Prostate gland (tissue), 2 donors: ENCODE measurements around the gene GLTP. TPM values are rescaled to one million over a fixed set of nuclear protein-coding genes. Genes with fewer than 3 reads are reported as not detected.

ENCODE experiments used
- DNase-seq: peaks from one replicate; pipeline ENCODE4 v3.0.0-alpha.2; 2019; ENCODE audit warnings: low spot score
- H3K27ac ChIP-seq, 2 donors: fragments of 200-600 bp; sonication (generic); 2 replicates each; pipeline ENCODE4 v1.5.1; 2017 to 2019
- H3K27me3 ChIP-seq: fragments of 200-600 bp; sonication (generic); replicated peaks from 2 replicates; pipeline ENCODE4 v1.5.1; 2019; ENCODE audit not compliant: insufficient read depth
- H3K36me3 ChIP-seq, 2 donors: fragments of 200-600 bp; sonication (generic); 1 replicate in 1 of 2; 2 replicates in 1 of 2; pipeline versions ENCODE4 v1.5.1 to v1.8.1; 2017 to 2019
- H3K4me1 ChIP-seq: fragments of 200-600 bp; sonication (generic); replicated peaks from 2 replicates; pipeline ENCODE4 v1.5.1; 2019
- H3K4me3 ChIP-seq, 2 donors: fragments of 200-600 bp; sonication (generic); 2 replicates each; pipeline ENCODE4 v1.5.1; 2017 to 2019
- H3K9me3 ChIP-seq: fragments of 200-600 bp; sonication (generic); 2 replicates; pipeline ENCODE4 v1.5.1; 2017
- POLR2A ChIP-seq: fragments of 450-650 bp; IDR thresholded peaks from one replicate; pipeline ENCODE4 v1.6.1; 2016; ENCODE audit warnings: antibody characterized with exemption, mild to moderate bottlenecking
- POLR2AphosphoS5 ChIP-seq: sonication (generic); formaldehyde crosslinking; IDR thresholded peaks from one replicate; pipeline ENCODE4 v1.6.1; 2017; ENCODE audit warnings: antibody characterized with exemption
- WGBS: methylation state at CpG from one replicate; pipeline ENCODE4 v1.1.5; 2018; 5-methylcytosine and 5-hydroxymethylcytosine counted together
- intact Hi-C: fragments of 100-400 bp; cut with DNase I; formaldehyde crosslinking; loops from one replicate; pipeline ENCODE4 v1.14.2; 2022
- total RNA-seq, 2 donors: library from RNA; depleted of rRNA; stranded (reverse); fragments of >200 nt; gene quantifications; one replicate each; pipeline ENCODE4 v1.1.0, GENCODE V29; 2016
- TF ChIP-seq, protein P1 (sequence below), 4 experiments: fragments of 200-600 bp in 2 of 4; fragments of 450-650 bp in 2 of 4; sonication (generic) in 2 of 4; IDR thresholded peaks; 1 replicate in 3 of 4; 2 replicates in 1 of 4; pipeline ENCODE4 v1.5.1; 2016 to 2019; ENCODE audit warnings: antibody characterized with exemption in 4 of 4, mild to moderate bottlenecking in 2 of 4, moderate library complexity in 2 of 4

GLTP gene
- total RNA-seq, 2 donors from 2014 or later: 67.2 to 87.1 TPM

DNA sequence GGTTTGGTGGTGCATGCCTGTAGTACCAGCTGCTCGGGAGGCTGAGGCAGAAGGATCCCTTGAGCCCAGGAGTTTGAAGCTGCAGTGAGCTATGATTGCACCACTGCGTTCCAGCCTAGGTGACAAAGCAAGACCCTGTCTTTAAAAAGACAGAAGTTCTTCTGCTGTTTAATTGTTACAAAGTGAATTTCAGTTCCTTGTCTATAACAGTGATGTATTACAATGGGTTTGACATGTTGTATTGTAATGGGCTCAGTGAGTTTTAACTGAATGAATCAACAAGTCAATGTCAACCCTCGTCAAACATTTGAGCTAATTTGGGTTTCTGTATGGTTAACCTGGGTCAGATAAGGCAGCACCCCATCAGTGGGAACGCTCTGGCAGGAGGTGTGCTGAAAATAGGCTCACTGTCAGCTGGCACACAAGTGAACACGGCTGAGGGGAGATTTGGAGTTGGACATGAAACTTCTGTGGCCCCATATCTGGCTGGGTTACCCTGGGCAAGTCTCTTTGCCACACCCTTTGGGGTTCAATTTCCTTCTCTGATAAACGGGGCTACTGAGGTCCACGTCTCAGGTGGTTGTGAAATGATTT, 33.1 kb downstream of the GLTP start:
- Histone ChIP-seq H3K4me3 (no peak overlapping the region), H3K36me3 (no peaks in the 10 kb centered on the region), H3K9me3 (no peaks in the 10 kb centered on the region), H3K27ac (no peak overlapping the region), H3K4me1 (no peaks in the 10 kb centered on the region), H3K27me3 (no peaks in the 10 kb centered on the region)
- 54% methylated on average over 7 of the region's 7 CpGs for WGBS
- no peak for DNase-seq
- no peak for TF ChIP-seq POLR2A
- TF ChIP-seq, protein P1, sequence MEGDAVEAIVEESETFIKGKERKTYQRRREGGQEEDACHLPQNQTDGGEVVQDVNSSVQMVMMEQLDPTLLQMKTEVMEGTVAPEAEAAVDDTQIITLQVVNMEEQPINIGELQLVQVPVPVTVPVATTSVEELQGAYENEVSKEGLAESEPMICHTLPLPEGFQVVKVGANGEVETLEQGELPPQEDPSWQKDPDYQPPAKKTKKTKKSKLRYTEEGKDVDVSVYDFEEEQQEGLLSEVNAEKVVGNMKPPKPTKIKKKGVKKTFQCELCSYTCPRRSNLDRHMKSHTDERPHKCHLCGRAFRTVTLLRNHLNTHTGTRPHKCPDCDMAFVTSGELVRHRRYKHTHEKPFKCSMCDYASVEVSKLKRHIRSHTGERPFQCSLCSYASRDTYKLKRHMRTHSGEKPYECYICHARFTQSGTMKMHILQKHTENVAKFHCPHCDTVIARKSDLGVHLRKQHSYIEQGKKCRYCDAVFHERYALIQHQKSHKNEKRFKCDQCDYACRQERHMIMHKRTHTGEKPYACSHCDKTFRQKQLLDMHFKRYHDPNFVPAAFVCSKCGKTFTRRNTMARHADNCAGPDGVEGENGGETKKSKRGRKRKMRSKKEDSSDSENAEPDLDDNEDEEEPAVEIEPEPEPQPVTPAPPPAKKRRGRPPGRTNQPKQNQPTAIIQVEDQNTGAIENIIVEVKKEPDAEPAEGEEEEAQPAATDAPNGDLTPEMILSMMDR (IDR thresholded peaks at IDR 0.05): no peak
- TF ChIP-seq POLR2AphosphoS5: no peak
- intact Hi-C loops: no loop called here

DNA sequence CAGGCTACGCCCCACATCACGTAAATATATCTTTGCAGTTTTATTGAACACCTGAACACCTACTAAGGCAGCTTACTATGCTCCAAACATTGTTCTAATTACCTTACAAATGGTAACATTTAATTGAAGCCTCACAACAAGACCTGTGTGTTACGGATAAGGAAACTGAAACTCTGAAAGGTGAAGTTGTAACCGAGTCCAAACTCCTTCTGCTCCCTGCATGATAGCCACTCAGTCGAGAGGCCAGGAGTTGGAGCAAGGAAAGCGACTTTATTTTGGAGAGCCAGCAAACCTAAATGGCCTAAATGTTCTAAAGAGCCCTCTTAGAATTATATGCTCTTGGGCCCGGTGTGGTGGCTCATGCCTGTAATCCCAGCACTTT, 34.5 kb downstream of the GLTP start:
- intact Hi-C loops: loop anchor here (2.0 kb wide), 1 partner anchor 41 kb away; no protein-coding TSS in a partner anchor

DNA sequence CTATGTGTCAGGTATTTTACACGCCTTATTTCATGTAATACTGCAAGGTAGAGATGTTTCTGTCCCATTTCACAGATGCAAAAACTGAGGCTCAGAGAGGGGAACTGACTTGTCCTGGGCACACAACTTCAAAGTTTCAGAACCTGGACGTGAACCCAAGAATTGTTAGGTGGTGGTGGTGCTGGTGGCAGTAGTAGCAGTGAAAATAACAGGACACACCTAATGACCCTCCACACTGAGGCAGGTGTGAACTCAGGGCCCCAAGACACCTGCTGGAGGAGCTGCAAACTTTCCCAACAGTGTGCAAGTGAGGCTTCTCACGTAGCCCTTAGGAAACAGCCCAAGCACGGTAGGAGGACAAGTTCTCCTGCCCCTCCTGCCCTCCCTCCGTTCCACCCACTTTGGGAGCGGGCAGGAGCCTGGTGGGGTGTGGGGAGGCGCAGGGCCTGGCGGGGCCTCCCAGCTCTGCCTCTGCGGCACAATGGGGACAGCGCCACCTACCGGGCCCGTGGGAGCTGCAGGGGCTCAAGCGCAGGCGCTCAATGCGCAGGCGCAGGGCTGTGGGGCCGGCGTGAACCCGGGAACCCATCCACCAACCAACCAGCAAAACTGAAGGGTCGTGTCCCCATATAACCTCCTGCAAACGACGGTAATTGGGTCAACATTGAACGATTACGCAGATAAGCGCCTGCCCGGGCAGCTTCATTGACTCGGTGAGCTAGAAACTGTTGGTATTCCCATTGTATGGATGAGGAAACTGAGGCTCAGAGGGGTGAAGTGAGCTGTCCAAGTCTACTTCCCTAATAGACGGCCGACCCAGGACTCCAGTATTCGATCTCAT, 35.1 kb downstream of the GLTP start:
- TF ChIP-seq POLR2A: peak; percentile 38
- TF ChIP-seq, protein P1 (IDR thresholded peaks at IDR 0.05): peak; percentile 90 to 99 (median 99)
- peak; percentile 64 for TF ChIP-seq POLR2AphosphoS5
- peak; percentile 80 for DNase-seq
- Histone ChIP-seq H3K4me1 (no peaks in the 10 kb centered on the region), H3K27ac (no peak overlapping the region), H3K4me3 (no peak overlapping the region), H3K9me3 (no peaks in the 10 kb centered on the region), H3K36me3 (no peaks in the 10 kb centered on the region), H3K27me3 (no peaks in the 10 kb centered on the region)
- WGBS: 10% methylated on average over 27 of the region's 30 CpGs
- intact Hi-C loops: loop anchor here (2.0 kb wide), 1 partner anchor 40 kb away; no protein-coding TSS in a partner anchor

More for the DNA sequence above, 34.5 kb downstream of the GLTP start:
- DNase-seq: no peak
- Histone ChIP-seq H3K36me3 (no peaks in the 10 kb centered on the region), H3K4me1 (no peaks in the 10 kb centered on the region), H3K4me3 (no peak overlapping the region), H3K9me3 (no peaks in the 10 kb centered on the region), H3K27me3 (no peaks in the 10 kb centered on the region), H3K27ac (no peak overlapping the region)
- WGBS: 91% methylated on average over 7 of the region's 7 CpGs
- TF ChIP-seq, protein P1 (IDR thresholded peaks at IDR 0.05): no peak
- TF ChIP-seq POLR2A (no peak), POLR2AphosphoS5 (no peak)

DNA sequence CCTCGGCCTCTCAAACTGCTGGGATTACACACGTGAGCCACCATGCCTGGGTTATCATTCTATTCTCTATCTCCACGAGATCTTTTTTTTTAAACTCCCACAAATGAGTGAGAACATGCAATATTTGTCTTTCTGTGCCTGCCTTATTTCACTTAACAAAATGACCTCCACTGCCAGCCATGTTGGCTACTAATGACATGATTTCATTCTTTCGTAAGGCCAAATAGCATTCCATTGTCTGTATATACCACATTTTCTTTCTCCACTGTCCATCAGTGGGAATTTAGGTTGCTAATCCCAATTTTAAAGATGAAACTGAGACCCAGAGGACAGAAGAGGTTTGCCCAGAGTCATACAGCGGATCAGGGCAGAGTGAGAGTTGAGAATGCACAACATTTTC, 36.2 kb downstream of the GLTP start:
- WGBS: 88% methylated on average over 5 of the region's 5 CpGs

More for the DNA sequence above, 36.2 kb downstream of the GLTP start:
- H3K27ac ChIP-seq: no peak overlapping the region
- no peaks in the 10 kb centered on the region for H3K36me3 ChIP-seq
- H3K4me1 ChIP-seq: no peaks in the 10 kb centered on the region
- no peaks in the 10 kb centered on the region for H3K9me3 ChIP-seq
- H3K27me3 ChIP-seq: no peaks in the 10 kb centered on the region
- intact Hi-C loops: loop anchor here (2.0 kb wide), 1 partner anchor 39 kb away; no protein-coding TSS in a partner anchor
- no peak for DNase-seq
- H3K4me3 ChIP-seq: no peak overlapping the region
- TF ChIP-seq POLR2A (no peak), POLR2AphosphoS5 (no peak)
- TF ChIP-seq, protein P1 (IDR thresholded peaks at IDR 0.05): no peak
